Activated T-cell treated with anti-CD3 and anti-CD28 coated beads, Interleukin-2, amount 50 U/mL, for 48 hours (primary cell): ENCODE results near the gene VTI1A.
"Not testable (repeated sequence)": the region's sequence is repeated elsewhere in the genome, so short reads cannot be mapped to it uniquely, and the experiment has no call there.

Source experiments
- DNase-seq, 2 experiments: peaks; one replicate each; pipeline ENCODE4 v3.0.0-alpha.2; 2020

Gene VTI1A

DNA sequence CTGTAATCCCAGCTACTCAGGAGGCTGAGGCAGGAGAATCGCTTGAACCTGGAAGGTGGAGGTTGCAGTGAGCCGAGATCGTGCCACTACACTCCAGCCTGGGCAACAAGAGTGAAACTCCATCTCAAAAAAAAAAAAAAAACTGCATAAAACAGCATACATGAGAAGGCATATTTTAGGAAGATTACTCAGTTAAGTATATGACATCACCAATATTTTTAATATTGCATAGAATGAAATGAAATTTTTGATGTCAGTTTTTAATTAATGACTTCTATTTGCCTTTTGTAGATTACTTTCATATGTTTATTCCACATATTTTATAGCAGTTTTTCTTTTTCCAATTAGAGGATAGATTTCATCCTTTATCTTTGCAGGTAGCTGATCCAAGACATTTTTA, 284.4 kb downstream of the VTI1A start:
- not testable (repeated sequence) for DNase-seq

- no peak for DNase-seq
Observed at GRCh38 chr10:112732277-112732921, 285.4 kb downstream of the VTI1A start.

DNA sequence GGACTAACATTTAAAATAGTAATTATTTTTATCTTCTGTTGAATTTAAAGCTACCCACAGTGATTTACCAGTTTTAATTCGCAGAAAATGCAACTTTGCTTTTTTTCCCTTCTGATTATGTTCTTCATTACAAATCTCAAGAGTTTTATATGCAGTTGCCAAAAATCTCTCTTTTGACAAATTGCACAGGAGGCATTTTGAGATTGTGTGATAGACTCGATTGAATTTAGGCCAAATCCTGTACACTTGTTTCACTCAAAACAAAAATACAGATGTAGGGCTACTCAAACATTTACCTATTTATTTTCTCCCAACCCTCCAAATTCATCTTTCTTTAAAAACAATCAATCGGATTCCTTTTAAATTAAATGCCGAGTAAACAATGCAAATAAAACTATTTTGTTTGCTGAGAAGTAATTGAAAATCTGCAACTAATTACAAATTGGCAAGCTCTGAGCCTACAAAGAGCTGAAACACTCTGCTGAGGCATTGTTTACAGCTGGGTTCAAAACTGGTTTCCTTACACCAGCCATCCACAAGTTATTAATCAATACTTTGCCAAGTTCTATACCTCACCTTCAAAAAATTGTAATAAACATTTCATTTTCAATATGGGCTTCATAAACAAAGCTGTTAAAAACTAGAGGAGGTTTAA, 288.2 kb downstream of the VTI1A start:
- DNase-seq: no peak

DNA sequence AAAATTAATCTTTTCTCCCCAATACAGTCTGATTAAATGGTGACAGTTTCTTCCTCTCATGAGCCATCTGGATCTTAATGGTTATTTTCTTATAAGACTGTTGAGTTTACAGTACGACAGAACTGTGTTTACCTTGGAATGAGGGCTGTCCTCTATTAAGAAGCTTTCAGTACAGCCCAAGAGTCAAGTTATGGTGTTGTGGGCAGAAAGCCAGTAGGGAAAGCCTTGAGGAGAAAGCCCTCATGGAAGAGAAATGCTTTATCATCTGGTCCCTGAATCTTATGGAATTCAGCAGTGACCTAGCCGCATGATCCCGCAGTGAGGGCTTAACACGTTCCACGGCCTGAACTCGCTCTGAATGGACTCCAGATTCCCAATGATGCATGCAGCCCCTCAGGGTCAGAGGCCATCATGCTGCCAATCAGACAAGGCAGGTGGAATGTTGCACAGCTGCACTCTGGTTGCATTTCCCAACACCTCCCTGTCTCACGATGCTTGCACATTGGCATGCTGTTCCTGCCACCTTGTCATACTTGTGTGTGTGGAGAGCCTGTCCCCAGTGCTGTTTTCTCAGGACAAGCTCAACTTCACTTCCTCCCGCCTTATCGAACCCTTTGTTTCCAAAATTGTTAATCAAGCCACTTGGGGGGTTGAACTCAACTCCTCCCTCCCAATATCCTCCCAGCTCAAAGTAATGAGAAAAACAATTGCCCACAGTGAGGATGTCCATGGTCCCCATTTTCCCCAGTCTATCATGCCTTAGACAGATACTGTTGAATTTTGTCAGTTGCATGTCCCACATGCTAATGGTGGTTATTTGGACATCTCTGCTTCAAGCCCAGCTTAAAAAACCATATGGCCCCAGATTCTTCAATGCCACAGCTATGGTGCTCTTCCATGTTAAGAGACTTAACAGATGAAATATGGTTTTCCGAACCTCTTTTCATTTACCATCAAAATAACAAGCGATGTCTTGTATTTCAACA, 291.9 kb downstream of the VTI1A start:
- DNase-seq: no peak

DNA sequence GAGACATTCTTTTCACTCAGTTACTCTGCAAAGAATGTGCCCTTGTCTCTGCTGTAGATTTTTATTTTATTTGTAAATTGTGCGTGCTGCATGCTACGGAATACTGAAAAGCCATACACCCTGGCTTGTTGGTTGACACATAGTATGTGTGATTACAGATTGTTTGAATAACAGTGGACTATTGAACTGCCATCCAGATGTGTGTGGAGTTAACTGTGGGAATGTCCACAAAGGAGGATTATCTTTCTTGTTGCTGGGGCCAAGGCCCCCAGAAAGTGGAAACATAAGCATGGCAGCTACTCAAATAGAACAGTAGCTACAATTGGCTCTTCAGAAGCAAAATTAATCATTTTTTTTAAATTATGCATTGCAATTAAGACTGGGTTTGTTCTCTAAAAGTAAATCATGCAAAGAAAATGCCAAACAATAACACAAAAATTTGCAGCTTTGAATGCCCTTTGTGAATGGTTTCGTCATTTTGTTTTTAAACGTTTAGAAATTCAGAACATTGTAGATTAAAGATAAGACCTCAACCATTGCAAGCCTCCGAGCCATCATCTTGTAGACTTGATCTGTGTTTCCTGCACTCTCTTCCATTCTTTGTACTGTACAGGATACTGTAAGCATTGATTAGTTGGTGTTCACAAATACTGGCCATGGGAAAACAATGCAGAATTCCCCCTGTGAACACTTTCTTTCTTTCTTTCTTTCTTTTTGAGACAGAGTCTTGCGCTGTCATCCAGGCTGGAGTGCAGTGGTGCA, 292.8 kb downstream of the VTI1A start:
- DNase-seq: no peak

DNA sequence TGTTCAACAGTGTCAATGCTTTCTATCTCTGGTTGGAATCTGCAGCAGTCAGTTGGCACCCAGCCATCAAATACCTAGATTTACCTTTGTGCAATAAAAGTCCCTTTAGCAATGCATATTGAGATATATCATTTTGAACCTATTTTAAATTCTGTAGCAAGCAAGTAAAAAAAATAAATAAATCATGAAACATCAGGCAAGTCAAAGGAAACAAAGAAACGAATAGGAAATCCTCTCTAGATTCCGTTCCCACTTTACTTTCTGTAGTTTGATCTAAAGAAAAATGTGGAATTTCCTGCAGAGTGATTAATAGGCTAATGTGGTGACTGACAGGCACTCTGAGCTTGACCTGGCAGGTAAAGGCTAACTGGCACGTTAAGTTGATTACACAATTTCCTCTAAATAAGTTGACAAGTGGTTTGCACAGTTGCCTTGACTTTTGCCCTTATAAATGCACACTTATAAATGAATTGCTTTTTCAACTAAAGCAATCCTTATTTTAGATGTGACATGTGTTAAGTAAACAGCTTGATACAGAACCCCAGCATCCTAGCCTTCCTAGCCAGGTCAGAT, 294.9 kb downstream of the VTI1A start:
- DNase-seq: no peak

- DNase-seq: no peak
Observed at GRCh38 chr10:112744181-112745096, 297.4 kb downstream of the VTI1A start.

- no peak for DNase-seq
Observed at GRCh38 chr10:112746329-112746728, 299.3 kb downstream of the VTI1A start.

GRCh38 chr10:112750427-112751167, 303.6 kb downstream of the VTI1A start:
- no peak for DNase-seq

DNA sequence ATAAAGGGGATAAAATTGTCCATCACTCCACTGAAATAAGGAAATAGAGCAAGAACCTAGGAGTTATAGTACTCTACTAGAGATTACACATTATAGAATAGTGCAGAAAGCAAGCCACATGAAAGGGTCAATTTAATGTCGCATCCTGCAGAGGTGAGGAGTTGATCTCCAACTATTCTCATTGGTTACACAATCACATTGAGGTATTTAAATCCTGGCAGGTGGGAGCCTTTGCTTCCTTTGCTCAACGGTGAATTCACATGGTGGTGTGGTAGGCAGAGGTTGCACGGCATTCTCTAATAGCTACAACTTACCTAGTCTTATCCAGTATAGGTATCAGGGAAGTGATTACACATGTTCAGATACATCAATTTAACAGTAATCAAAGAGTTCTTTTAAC, 304.6 kb downstream of the VTI1A start:
- no peak for DNase-seq

DNA sequence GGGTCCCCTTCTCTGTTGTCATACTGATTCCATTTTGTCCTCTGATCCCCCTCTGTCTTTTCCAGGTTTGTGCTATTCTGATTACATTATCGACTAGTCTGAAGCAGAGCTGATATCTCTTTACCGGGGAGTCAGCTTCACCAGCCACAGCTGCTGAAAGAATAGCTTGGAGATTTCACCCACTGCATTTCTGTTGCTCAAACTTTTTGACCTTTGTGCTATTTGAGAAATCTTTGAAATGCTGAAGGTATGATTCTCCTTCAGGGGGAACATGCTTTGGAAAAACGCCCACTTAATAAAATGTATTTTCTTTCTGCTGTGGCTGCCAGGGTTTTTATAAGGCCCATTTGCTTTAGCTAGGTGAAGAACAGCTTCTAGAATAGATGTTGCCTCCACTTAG, 305.3 kb downstream of the VTI1A start:
- no peak for DNase-seq

- DNase-seq: no peak
Observed at GRCh38 chr10:112753961-112754411, 307.0 kb downstream of the VTI1A start.

DNA sequence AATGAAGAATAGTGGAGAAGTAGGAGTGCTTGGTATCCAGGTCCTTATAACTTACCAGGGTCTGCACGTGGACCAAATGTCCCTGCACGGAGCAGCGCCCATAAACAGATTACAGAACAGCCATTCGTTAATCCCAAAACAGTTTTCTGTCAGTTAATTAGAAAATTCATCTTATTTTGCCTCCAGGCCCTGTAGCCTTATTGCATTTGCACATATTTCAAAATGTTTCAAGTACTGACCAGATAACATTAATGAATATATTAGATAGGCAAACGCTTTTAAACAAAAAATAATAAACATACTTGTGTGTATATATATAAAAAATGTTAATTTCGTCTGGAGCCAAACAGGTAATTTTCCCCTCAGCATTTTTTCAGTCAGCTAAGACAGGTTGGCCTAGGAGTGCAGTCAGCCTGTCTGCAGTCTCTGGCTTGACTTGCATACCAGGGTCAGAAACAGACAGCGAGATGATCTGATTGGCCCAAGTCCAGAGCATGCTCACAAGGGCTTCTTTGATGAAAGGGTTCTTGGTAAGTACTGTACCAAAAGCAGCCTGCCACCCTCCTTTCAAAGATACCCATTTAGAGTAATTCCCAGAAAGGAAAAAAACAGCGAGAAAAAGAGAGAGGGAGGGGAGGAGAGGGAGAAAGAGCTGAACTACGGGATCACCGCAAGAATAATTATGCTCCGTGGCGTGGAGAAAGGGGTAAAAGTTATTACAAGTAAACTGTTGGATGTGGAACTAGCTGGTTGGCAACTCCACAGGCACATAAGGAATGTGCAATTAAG, 308.6 kb downstream of the VTI1A start:
- DNase-seq: no peak

GRCh38 chr10:112756235-112756527, 309.2 kb downstream of the VTI1A start:
- DNase-seq: no peak

DNA sequence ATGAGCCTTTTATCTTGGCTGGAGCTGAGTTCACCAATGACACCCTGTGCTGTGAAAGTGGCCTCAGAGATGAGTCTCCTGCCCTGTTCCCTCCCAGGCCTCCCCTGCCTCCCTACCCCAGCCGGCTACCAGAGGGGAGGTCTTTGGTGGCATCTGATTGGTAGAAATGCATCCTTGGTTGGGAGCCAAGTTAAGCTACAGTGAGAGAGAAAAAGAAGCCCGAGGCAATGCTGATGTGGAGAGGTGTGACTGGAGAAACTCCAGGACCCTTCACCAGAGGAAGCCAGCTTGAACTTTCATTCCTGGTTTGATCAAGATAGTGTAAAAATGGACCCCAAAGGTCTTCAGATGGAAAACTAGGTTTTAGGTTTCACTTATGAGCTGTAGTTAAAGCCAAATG, 311.9 kb downstream of the VTI1A start:
- no peak for DNase-seq

- DNase-seq: no peak
Observed at GRCh38 chr10:112759496-112759895, 312.5 kb downstream of the VTI1A start.

DNA sequence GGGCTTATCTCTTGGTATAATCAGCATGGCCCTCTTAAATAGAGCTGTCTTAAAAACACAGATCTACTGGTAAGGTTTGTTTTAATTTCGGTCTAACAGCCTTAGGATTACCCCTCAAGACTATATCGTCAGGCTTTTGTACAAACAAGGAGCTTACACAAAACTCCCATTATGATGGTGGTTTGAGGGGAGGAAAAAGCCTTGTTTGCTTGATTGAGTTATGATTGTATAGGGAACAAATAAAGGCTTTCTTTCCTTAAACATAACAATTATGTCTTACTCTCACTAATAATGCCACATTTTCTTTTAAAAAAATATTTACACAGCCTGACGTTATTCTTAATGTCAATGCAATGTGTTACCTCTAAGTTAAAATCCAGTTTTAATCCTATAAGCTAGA, 314.2 kb downstream of the VTI1A start:
- no peak for DNase-seq

- no peak for DNase-seq
Observed at GRCh38 chr10:112763916-112764520, 317.0 kb downstream of the VTI1A start.

GRCh38 chr10:112765717-112766235, 318.8 kb downstream of the VTI1A start:
- no peak for DNase-seq
